GM12878 (cell line): ENCODE measurements around the gene HOXB6. TPM values are rescaled to one million over a fixed set of nuclear protein-coding genes. Genes with fewer than 3 reads are reported as not detected.

Experiments
- ATAC-seq: fragments of 200-7000 bp; cut with Tn5 transposase; 3 replicates; pipeline ENCODE4 v1.9.1; 2020; ENCODE audit warnings: mild to moderate bottlenecking, moderate library complexity
- BruUV-seq: library from RNA; stranded (reverse); fragments of 400-500 nt; replicated peaks from 2 replicates; lab custom pipeline; 2021; lab: Mats Ljungman, UMichigan
- CTCF ChIA-PET: fragments of 300-600 bp; sonication (Branson Sonifier 250); formaldehyde crosslinking; extraction: SDS; loops from one replicate; lab custom pipeline; 2021; ENCODE audit warnings: inconsistent platforms; lab: Yijun Ruan, JAX
- POLR2A ChIA-PET: fragments of 350-600 bp; formaldehyde crosslinking; extraction: SDS; loops from one replicate; lab custom pipeline; 2021; ENCODE audit warnings: inconsistent platforms; lab: Charles Lee
- RAD21 ChIA-PET: fragments of 300-600 bp; sonication (Branson Sonifier 250); formaldehyde crosslinking; loops from one replicate; lab custom pipeline; 2023; ENCODE audit warnings: antibody characterized with exemption; ENCODE audit not compliant: unreplicated experiment; lab: Charles Lee
- SMC1A ChIA-PET: fragments of 300-600 bp; sonication (Branson Sonifier 250); formaldehyde crosslinking; loops from one replicate; lab custom pipeline; 2023; ENCODE audit not compliant: unreplicated experiment, uncharacterized antibody; lab: Charles Lee
- DNase-seq: peaks from one replicate; pipeline ENCODE4 v3.0.0-alpha.2; 2011; ENCODE audit warnings: low read depth, low spot score
- FAIRE-seq: peaks from 3 replicates; lab custom pipeline; 2011; peaks lifted over from hg19 to GRCh38; lab: Jason Lieb, UNC
- H2AFZ ChIP-seq: 2 replicates; pipeline ENCODE4 v1.6.0; 2011; ENCODE audit warnings: low read depth, low read length, control low read depth; ENCODE audit not compliant: control insufficient read depth
- H3K27ac ChIP-seq: 2 replicates; pipeline ENCODE4 v1.5.1; 2011; ENCODE audit warnings: control low read depth; ENCODE audit not compliant: control insufficient read depth, insufficient read depth
- H3K27me3 ChIP-seq, 2 experiments: replicated peaks in 1 of 2; 2 replicates each; pipeline versions ENCODE4 v1.6.0 to v1.6.1; 2011; ENCODE audit warnings: low read length in 1 of 2; ENCODE audit not compliant: control insufficient read depth in 2 of 2, insufficient read depth in 2 of 2
- H3K36me3 ChIP-seq, 2 experiments: 2 replicates each; pipeline ENCODE4 v1.5.1; 2011; ENCODE audit warnings: low read length in 1 of 2; ENCODE audit not compliant: control insufficient read depth in 2 of 2, insufficient read depth in 2 of 2
- H3K4me1 ChIP-seq: 2 replicates; pipeline ENCODE4 v1.6.1; 2011; ENCODE audit warnings: mild to moderate bottlenecking, low read length, moderate library complexity, mixed read lengths; ENCODE audit not compliant: control insufficient read depth, insufficient read depth
- H3K4me2 ChIP-seq: 2 replicates; pipeline ENCODE4 v1.6.0; 2011; ENCODE audit warnings: control low read depth; ENCODE audit not compliant: control insufficient read depth, insufficient read depth
- H3K4me3 ChIP-seq: fragments of 200-600 bp; sonication (generic); 2 replicates; pipeline ENCODE4 v1.5.1; 2016
- H3K79me2 ChIP-seq: 2 replicates; pipeline ENCODE4 v1.6.0; 2011; ENCODE audit warnings: low read length; ENCODE audit not compliant: control insufficient read depth, insufficient read depth
- H3K9ac ChIP-seq: 2 replicates; pipeline ENCODE4 v1.8.0; 2011; ENCODE audit warnings: low read length, control low read depth, mixed read lengths; ENCODE audit not compliant: control insufficient read depth, insufficient read depth
- H3K9me3 ChIP-seq: replicated peaks from 3 replicates; pipeline ENCODE4 v1.5.1; 2011; ENCODE audit warnings: mild to moderate bottlenecking, low read length; ENCODE audit not compliant: control insufficient read depth, insufficient read depth
- H4K20me1 ChIP-seq: 2 replicates; pipeline ENCODE4 v1.6.0; 2011; ENCODE audit not compliant: control insufficient read depth, insufficient read depth
- CREB1 ChIP-seq: IDR thresholded peaks from 2 replicates; pipeline ENCODE4 v1.6.1; 2012; ENCODE audit warnings: low read depth, mild to moderate bottlenecking, inconsistent platforms
- E2F8 ChIP-seq: fragments of 450-650 bp; IDR thresholded peaks from 2 replicates; pipeline ENCODE4 v1.6.1; 2018; ENCODE audit warnings: mild to moderate bottlenecking, low read depth, moderate library complexity; ENCODE audit not compliant: partially characterized antibody
- EGR1 ChIP-seq, 2 experiments: IDR thresholded peaks; 1 replicate in 1 of 2; 2 replicates in 1 of 2; pipeline ENCODE4 v1.6.1; 2011 to 2012; ENCODE audit warnings: low read depth in 2 of 2, low read length in 2 of 2, borderline replicate concordance in 1 of 2, mild to moderate bottlenecking in 1 of 2, moderate library complexity in 1 of 2
- ELK1 ChIP-seq: IDR thresholded peaks from 2 replicates; pipeline ENCODE4 v1.6.1; 2012; ENCODE audit warnings: low read depth, low read length, improper control_type of control experiment
- HDAC2 ChIP-seq: fragments of 200-600 bp; sonication (generic); IDR thresholded peaks from 2 replicates; pipeline ENCODE4 v1.6.1; 2017
- MTA2 ChIP-seq: fragments of 450-650 bp; IDR thresholded peaks from 2 replicates; pipeline ENCODE4 v1.6.1; 2016; ENCODE audit warnings: low read depth, mild to moderate bottlenecking, moderate library complexity
- MYC ChIP-seq: IDR thresholded peaks from 2 replicates; pipeline ENCODE4 v1.6.1; 2011; ENCODE audit warnings: mild to moderate bottlenecking, low read length, moderate library complexity, inconsistent platforms; ENCODE audit not compliant: insufficient read depth, insufficient replicate concordance, insufficient read length, severe bottlenecking
- NKRF ChIP-seq: fragments of 450-650 bp; conservative IDR thresholded peaks from 2 replicates; pipeline ENCODE4 v1.6.1; 2017; ENCODE audit warnings: mild to moderate bottlenecking, moderate library complexity
- PBX3 ChIP-seq: IDR thresholded peaks from 2 replicates; pipeline ENCODE4 v1.6.1; 2011; ENCODE audit warnings: mild to moderate bottlenecking, low read depth, low read length, moderate library complexity; ENCODE audit not compliant: insufficient replicate concordance
- SIX5 ChIP-seq: IDR thresholded peaks from 2 replicates; pipeline ENCODE4 v1.6.1; 2011; ENCODE audit warnings: mild to moderate bottlenecking, low read depth, low read length, moderate library complexity; ENCODE audit not compliant: severe bottlenecking
- STAT1 ChIP-seq: fragments of 450-650 bp; conservative IDR thresholded peaks from 2 replicates; pipeline ENCODE4 v1.6.1; 2014; ENCODE audit warnings: antibody characterized with exemption, mild to moderate bottlenecking
- ZNF622 ChIP-seq: fragments of 450-650 bp; IDR thresholded peaks from 2 replicates; pipeline ENCODE4 v1.6.1; 2017; ENCODE audit warnings: mild to moderate bottlenecking, inconsistent platforms
- WGBS: methylation state at CpG from one replicate; pipeline ENCODE4 v1.1.6; 2016; ENCODE audit warnings: low lambda C conversion rate; ENCODE audit not compliant: insufficient replicate concordance, insufficient coverage; ENCODE audit errors: missing lambda C conversion rate; 5-methylcytosine and 5-hydroxymethylcytosine counted together
- in situ Hi-C: fragments of 300-500 bp; cut with MboI; formaldehyde crosslinking; loops from 9 replicates; pipeline ENCODE4 v1.14.3; 2018; ENCODE audit warnings: mixed read lengths
- intact Hi-C: fragments of 100-400 bp; cut with micrococcal nuclease; formaldehyde crosslinking; loops from one replicate; pipeline ENCODE4 v1.14.2; 2022; ENCODE audit not compliant: unreplicated experiment
- polyA plus RNA-seq, 11 experiments: library from polyadenylated mRNA; depleted of rRNA in 4 of 11; unstranded in 6 of 11; stranded (reverse) in 5 of 11; fragments of >200 nt; fragmentation: Nextera tagmentation in 4 of 11; fragmentation: Illumina TruSeq in 1 of 11; extraction: Ambion mirVana in 4 of 11; extraction: Trizol in 1 of 11; gene quantifications; 1 replicate in 1 of 11; 2 replicates in 10 of 11; pipeline versions ENCODE4 v1.2.1 to v1.2.3, GENCODE V29; 2011 to 2016; ENCODE audit warnings: inconsistent platforms in 2 of 11, missing spikeins in 2 of 11, low read depth in 1 of 11
- total RNA-seq, 4 experiments: library from RNA; depleted of rRNA in 3 of 4; stranded (reverse); fragments of >200 nt in 3 of 4; fragmentation: Illumina TruSeq in 1 of 4; extraction: Trizol in 1 of 4; gene quantifications; 2 replicates each; pipeline versions ENCODE4 v1.2.1 to v1.2.3, GENCODE V29; 2013 to 2021

The HOXB6 gene
- total and polyA plus RNA-seq, 10 of the 15 experiments (the other 5 are each of a cell fraction or from before 2014, with no cell fraction given), result 0.04 to 0.51 (median 0.09) TPM; not detected in 2

- TF ChIP-seq HDAC2, result no peak
- no peak for TF ChIP-seq ZNF622
- no peak for TF ChIP-seq CREB1
- TF ChIP-seq, all 136 proteins: peak for 0
Observed at GRCh38 chr17:48619826-48620449, 15.2 kb upstream of the HOXB6 start (continued).

- Histone ChIP-seq H3K27me3 (peaks cover 36 to 46% of the 10 kb centered on the region in 2 experiments), H3K9ac (no peak overlapping the region), H4K20me1 (no peaks in the 10 kb centered on the region), H3K4me1 (no peaks in the 10 kb centered on the region), H3K36me3 (no peaks in the 10 kb centered on the region), H3K79me2 (no peaks in the 10 kb centered on the region), H3K27ac (no peak overlapping the region), H3K9me3 (no peaks in the 10 kb centered on the region), H3K4me2 (peak overlapping the region; percentile 22; the same call in 1 of the 2 replicates), H3K4me3 (no peak overlapping the region), H2AFZ (no peak overlapping the region)
- ChIA-PET SMC1A (interaction anchor here (0.7 to 1.6 kb wide), 6 partner anchors 8 to 356 kb away, joined by 3 to 8 read pairs (median 4); partner anchors contain the start of gene HOXB9), CTCF (interaction anchor here (0.6 to 2.1 kb wide), 34 partner anchors 8 to 951 kb away, joined by 3 to 14 read pairs (median 5); partner anchors contain the start of genes HOXB5 and HOXB7), RAD21 (interaction anchor here (0.5 to 2.1 kb wide), 15 partner anchors 12 to 593 kb away, joined by 3 to 8 read pairs (median 4); partner anchors contain the start of gene HOXB5), POLR2A (interaction anchor here (1.6 kb wide), 1 partner anchor 17 kb away, joined by 11 read pairs; no protein-coding TSS in a partner anchor)
- FAIRE-seq (peak; percentile 86), DNase-seq (no peak), ATAC-seq (peak; percentile 88)
- no TSS peak for BruUV-seq
- 5% methylated on average over 25 of the region's 25 CpGs for WGBS
- in situ Hi-C loops (no loop called here), intact Hi-C loops (loop anchor here (1.0 to 5.0 kb wide), 3 partner anchors 356 to 592 kb away; no protein-coding TSS in a partner anchor)
- TF ChIP-seq E2F8, result no peak
- TF ChIP-seq STAT1, result 0 out of 2 replicates have a peak, but pooled peaks have one; percentile 66
- no peak for TF ChIP-seq MTA2
- TF ChIP-seq MYC, result no peak
- TF ChIP-seq ELK1, result no peak
- TF ChIP-seq EGR1 (IDR thresholded peaks at IDR 0.05; ENCODE audit: borderline replicate concordance in 1 of 2, low read depth in 2 of 2, low read length in 2 of 2), result no peak
- TF ChIP-seq NKRF, result no peak
- no peak for TF ChIP-seq SIX5
- TF ChIP-seq PBX3, result no peak
Observed at GRCh38 chr17:48618256-48618896, 13.6 kb upstream of the HOXB6 start.
